ENCODE data around the gene SLCO3A1.

DNA sequence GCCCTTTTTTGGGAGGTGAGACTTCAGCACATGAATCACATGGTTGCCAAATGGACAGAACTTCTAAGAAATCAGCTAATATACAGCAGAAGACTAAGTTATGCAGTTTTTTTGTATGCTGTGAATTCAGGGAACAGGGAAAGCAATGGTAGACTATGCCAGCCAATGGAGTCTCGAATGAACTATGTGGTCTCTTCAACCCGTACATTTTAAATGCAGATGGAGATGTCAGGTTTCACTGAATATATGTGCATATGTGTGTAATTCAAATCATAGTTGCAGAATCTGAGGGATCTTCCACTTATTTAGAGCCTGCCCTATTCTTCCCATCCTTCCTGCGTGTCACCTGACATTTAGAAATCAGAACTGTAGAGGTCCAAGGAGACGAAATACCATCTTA is 187.9 kb downstream of the SLCO3A1 start:
- TF ChIP-seq, protein P1, sequence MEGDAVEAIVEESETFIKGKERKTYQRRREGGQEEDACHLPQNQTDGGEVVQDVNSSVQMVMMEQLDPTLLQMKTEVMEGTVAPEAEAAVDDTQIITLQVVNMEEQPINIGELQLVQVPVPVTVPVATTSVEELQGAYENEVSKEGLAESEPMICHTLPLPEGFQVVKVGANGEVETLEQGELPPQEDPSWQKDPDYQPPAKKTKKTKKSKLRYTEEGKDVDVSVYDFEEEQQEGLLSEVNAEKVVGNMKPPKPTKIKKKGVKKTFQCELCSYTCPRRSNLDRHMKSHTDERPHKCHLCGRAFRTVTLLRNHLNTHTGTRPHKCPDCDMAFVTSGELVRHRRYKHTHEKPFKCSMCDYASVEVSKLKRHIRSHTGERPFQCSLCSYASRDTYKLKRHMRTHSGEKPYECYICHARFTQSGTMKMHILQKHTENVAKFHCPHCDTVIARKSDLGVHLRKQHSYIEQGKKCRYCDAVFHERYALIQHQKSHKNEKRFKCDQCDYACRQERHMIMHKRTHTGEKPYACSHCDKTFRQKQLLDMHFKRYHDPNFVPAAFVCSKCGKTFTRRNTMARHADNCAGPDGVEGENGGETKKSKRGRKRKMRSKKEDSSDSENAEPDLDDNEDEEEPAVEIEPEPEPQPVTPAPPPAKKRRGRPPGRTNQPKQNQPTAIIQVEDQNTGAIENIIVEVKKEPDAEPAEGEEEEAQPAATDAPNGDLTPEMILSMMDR (IDR thresholded peaks at IDR 0.05; ENCODE audit: low read depth, low read length) = no peak
- TF ChIP-seq EZH2phosphoT487 (IDR thresholded peaks at IDR 0.05; ENCODE audit: low read depth) = no peak
